K562 (cell line): ENCODE data around the gene PTPN14. TPM values are rescaled to one million over a fixed set of nuclear protein-coding genes. Genes with fewer than 3 reads are reported as not detected.

ENCODE experiments used
- ATAC-seq: fragments of 200-7000 bp; cut with Tn5 transposase; 3 replicates; pipeline ENCODE4 v1.9.1; 2020; ENCODE audit warnings: moderate library complexity
- BruUV-seq: library from RNA; stranded (reverse); fragments of 400-500 nt; replicated peaks from 2 replicates; lab custom pipeline; 2021; lab: Mats Ljungman, UMichigan
- CTCF ChIA-PET: fragments of 300-600 bp; formaldehyde crosslinking; extraction: SDS; loops from one replicate; lab custom pipeline; 2021; ENCODE audit warnings: low intra/inter-chr PET ratio; lab: Yijun Ruan, JAX
- POLR2A ChIA-PET: fragments of 300-600, 350-650 bp; sonication (Branson Sonifier 250); formaldehyde crosslinking; extraction: SDS; loops from one replicate; lab custom pipeline; 2021; ENCODE audit warnings: antibody characterized with exemption, inconsistent platforms; lab: Yijun Ruan, JAX
- DNase-seq, 4 experiments: peaks; one replicate each; pipeline versions ENCODE4 v3.0.0 to v3.0.0-alpha.2; 2011 to 2018; ENCODE audit warnings: low spot score in 3 of 4, mixed read lengths in 3 of 4; ENCODE audit errors: extremely low read depth in 1 of 4
- FAIRE-seq: peaks from 2 replicates; lab custom pipeline; 2011; peaks lifted over from hg19 to GRCh38; lab: Jason Lieb, UNC
- H2AFZ ChIP-seq: 2 replicates; pipeline ENCODE4 v1.6.0; 2011; ENCODE audit warnings: low read depth, low read length, control low read depth, inconsistent platforms
- H3K27ac ChIP-seq: fragments of 200-600 bp; 3 replicates; pipeline ENCODE4 v1.8.0; 2011; ENCODE audit warnings: low read depth, mild to moderate bottlenecking, control low read depth, inconsistent platforms, low read length, moderate library complexity, mixed read lengths; ENCODE audit errors: extremely low read depth
- H3K27me3 ChIP-seq, 2 experiments: fragments of 300-600 bp in 1 of 2; 2 replicates in 1 of 2; 3 replicates in 1 of 2; pipeline versions ENCODE4 v1.6.0 to v1.8.0; 2011; ENCODE audit warnings: inconsistent platforms in 2 of 2, low read length in 2 of 2, mild to moderate bottlenecking in 1 of 2, mixed read lengths in 1 of 2, moderate library complexity in 1 of 2; ENCODE audit not compliant: control insufficient read depth in 2 of 2, insufficient read depth in 2 of 2
- H3K36me3 ChIP-seq: fragments of 300-600 bp; 3 replicates; pipeline ENCODE4 v1.8.0; 2011; ENCODE audit warnings: mild to moderate bottlenecking, low read length, inconsistent platforms; ENCODE audit not compliant: control insufficient read depth, insufficient read depth
- H3K4me1 ChIP-seq, 2 experiments: fragments of 200-600 bp in 1 of 2; replicated peaks in 1 of 2; 2 replicates in 1 of 2; 3 replicates in 1 of 2; pipeline versions ENCODE4 v1.5.1 to v1.8.0; 2011; ENCODE audit warnings: inconsistent platforms in 2 of 2, low read length in 2 of 2, mild to moderate bottlenecking in 1 of 2, mixed read lengths in 1 of 2, moderate library complexity in 1 of 2; ENCODE audit not compliant: control insufficient read depth in 2 of 2, insufficient read depth in 2 of 2
- H3K4me2 ChIP-seq: 2 replicates; pipeline ENCODE4 v1.6.1; 2011; ENCODE audit warnings: low read length, control low read depth, inconsistent platforms, mixed read lengths; ENCODE audit not compliant: insufficient read depth
- H3K4me3 ChIP-seq: fragments of 200-600 bp; sonication (generic), shearing (Covaris generic); 2 replicates; pipeline ENCODE4 v1.5.1; 2016; ENCODE audit warnings: control low read depth, inconsistent platforms
- H3K79me2 ChIP-seq: fragments of 200-600 bp; 3 replicates; pipeline ENCODE4 v1.8.0; 2011; ENCODE audit warnings: low read length, inconsistent platforms; ENCODE audit not compliant: control insufficient read depth, insufficient read depth
- H3K9ac ChIP-seq, 2 experiments: 2 replicates each; pipeline versions ENCODE4 v1.6.0 to v1.6.1; 2011; ENCODE audit warnings: low read depth in 2 of 2, low read length in 2 of 2, control low read depth in 1 of 2, inconsistent platforms in 1 of 2, mild to moderate bottlenecking in 1 of 2, mixed read lengths in 1 of 2; ENCODE audit not compliant: insufficient read depth in 1 of 2
- H3K9me1 ChIP-seq: one replicate; pipeline ENCODE4 v1.6.0; 2011; ENCODE audit warnings: inconsistent platforms, mild to moderate bottlenecking, low read length, moderate library complexity; ENCODE audit not compliant: control insufficient read depth, insufficient read depth
- H3K9me3 ChIP-seq: replicated peaks from 2 replicates; pipeline ENCODE4 v1.5.1; 2011; ENCODE audit warnings: low read depth, low read length, inconsistent platforms; ENCODE audit not compliant: control insufficient read depth, insufficient read depth
- H4K20me1 ChIP-seq: replicated peaks from 2 replicates; pipeline ENCODE4 v1.6.1; 2011; ENCODE audit warnings: low read length, inconsistent platforms, mixed read lengths; ENCODE audit not compliant: control insufficient read depth, insufficient read depth
- CAMTA2 ChIP-seq: fragments of 250-450 bp; sonication (Bioruptor Pico); conservative IDR thresholded peaks from 2 replicates; pipeline ENCODE4 v1.5.1; 2022
- DACH1 ChIP-seq: fragments of 450-650 bp; IDR thresholded peaks from 2 replicates; pipeline ENCODE4 v1.6.1; 2018; ENCODE audit not compliant: partially characterized antibody
- MEIS2 ChIP-seq: fragments of 450-650 bp; IDR thresholded peaks from 2 replicates; pipeline ENCODE4 v1.6.1; 2014; ENCODE audit warnings: mild to moderate bottlenecking; ENCODE audit not compliant: partially characterized antibody
- RBM15 ChIP-seq: fragments of 200-400 bp; formaldehyde crosslinking; IDR thresholded peaks from 2 replicates; pipeline ENCODE4 v1.6.1; 2018; ENCODE audit warnings: mild to moderate bottlenecking, low read length, moderate library complexity; ENCODE audit not compliant: insufficient read depth
- RHOXF2B ChIP-seq: fragments of 250-450 bp; sonication (Bioruptor Pico); conservative IDR thresholded peaks from 2 replicates; pipeline ENCODE4 v1.5.1; 2021
- SREBF2 ChIP-seq: sonication (generic); formaldehyde crosslinking; IDR thresholded peaks from 2 replicates; pipeline ENCODE4 v1.4.0; 2020; ENCODE audit warnings: mild to moderate bottlenecking, missing genetic modification reagents
- SRSF9 ChIP-seq: fragments of 200-400 bp; formaldehyde crosslinking; IDR thresholded peaks from 2 replicates; pipeline ENCODE4 v1.6.1; 2017; ENCODE audit warnings: low read depth, low read length, borderline replicate concordance
- ZBTB2 ChIP-seq: fragments of 450-650 bp; IDR thresholded peaks from 2 replicates; pipeline ENCODE4 v1.6.1; 2016; ENCODE audit warnings: antibody characterized with exemption
- ZZZ3 ChIP-seq: fragments of 450-650 bp; IDR thresholded peaks from 2 replicates; pipeline ENCODE4 v1.6.1; 2016; ENCODE audit warnings: antibody characterized with exemption, mild to moderate bottlenecking, moderate library complexity
- WGBS: fragments of 100-300 bp; shearing (Covaris generic); methylation state at CpG from one replicate; pipeline ENCODE4 v1.1.6; 2016; ENCODE audit warnings: low coverage, mixed read lengths; ENCODE audit not compliant: insufficient coverage; ENCODE audit errors: missing lambda C conversion rate; 5-methylcytosine and 5-hydroxymethylcytosine counted together
- in situ Hi-C: fragments of 300-500 bp; cut with MboI; formaldehyde crosslinking; loops from 4 replicates; pipeline ENCODE4 v1.15.0; 2018; ENCODE audit warnings: inconsistent platforms, mixed read lengths
- intact Hi-C: fragments of 100-400 bp; cut with micrococcal nuclease; formaldehyde crosslinking; loops from 2 replicates; pipeline ENCODE4 v1.14.2; 2022
- polyA plus RNA-seq, 8 experiments: library from polyadenylated mRNA; depleted of rRNA in 4 of 8; stranded (reverse) in 5 of 8; unstranded in 3 of 8; fragments of >200 nt; fragmentation: Nextera tagmentation in 2 of 8; fragmentation: Illumina TruSeq in 1 of 8; extraction: Ambion mirVana in 2 of 8; extraction: Trizol in 1 of 8; gene quantifications; 2 replicates each; pipeline versions ENCODE4 v1.2.1 to v1.2.3, GENCODE V29; 2011 to 2014; ENCODE audit warnings: inconsistent platforms in 1 of 8, missing spikeins in 1 of 8
- total RNA-seq, 7 experiments: library from RNA; depleted of rRNA in 6 of 7; stranded (reverse); fragments of >200 nt in 6 of 7; fragmentation: Illumina TruSeq in 2 of 7; extraction: Trizol in 2 of 7; gene quantifications; 2 replicates each; pipeline versions ENCODE4 v1.2.1 to v1.2.3, GENCODE V29; 2011 to 2021; ENCODE audit warnings: low replicate concordance in 1 of 7
- TF ChIP-seq, protein P1 (sequence below): IDR thresholded peaks from 2 replicates; pipeline ENCODE4 v1.6.1; 2011; ENCODE audit not compliant: insufficient read length; ENCODE audit errors: extremely low read depth
- TF ChIP-seq, protein P2 (sequence below): sonication (generic); formaldehyde crosslinking; IDR thresholded peaks from 2 replicates; pipeline ENCODE4 v1.9.0; 2022; ENCODE audit warnings: mild to moderate bottlenecking, missing genetic modification reagents

The PTPN14 gene
- total and polyA plus RNA-seq, 9 of the 15 experiments (the other 6 are each of a cell fraction or from before 2014, with no cell fraction given): 0.01 to 0.29 (median 0.04) TPM; not detected in 6

GRCh38 chr1:214569357-214570004 is 18.1 kb upstream of the PTPN14 start:
- ChIA-PET CTCF (no interaction called here), POLR2A (interaction anchor here (1.7 kb wide), 1 partner anchor 16 kb away, joined by 3 read pairs; no protein-coding TSS in a partner anchor)
- H3K9ac ChIP-seq: no peak overlapping the region
- 0% methylated on average over 2 of the region's 2 CpGs for WGBS
- H3K4me3 ChIP-seq: no peak overlapping the region
- no peak overlapping the region for H2AFZ ChIP-seq
- H4K20me1 ChIP-seq: no peaks in the 10 kb centered on the region
- H3K9me3 ChIP-seq: no peaks in the 10 kb centered on the region
- no peaks in the 10 kb centered on the region for H3K79me2 ChIP-seq
- H3K9me1 ChIP-seq: no peaks in the 10 kb centered on the region
- DNase-seq (no peak), ATAC-seq (no peak)
- H3K4me2 ChIP-seq: no peak overlapping the region
- intact Hi-C loops: no loop called here
- peak; percentile 72 for TF ChIP-seq DACH1
- TF ChIP-seq RHOXF2B: no peak
- TF ChIP-seq, all 486 proteins: peak for 1
- Histone ChIP-seq H3K4me1 (no peaks in the 10 kb centered on the region), H3K27ac (no peak overlapping the region), H3K36me3 (no peaks in the 10 kb centered on the region), H3K27me3 (no peaks in the 10 kb centered on the region)
- no peak for FAIRE-seq
- no TSS peak for BruUV-seq
- in situ Hi-C loops: no loop called here

- WGBS: 0% methylated on average over 4 of the region's 4 CpGs
- intact Hi-C loops: no loop called here
- Histone ChIP-seq H3K9me3 (no peaks in the 10 kb centered on the region), H3K9ac (no peak overlapping the region), H3K27ac (no peak overlapping the region), H3K27me3 (no peaks in the 10 kb centered on the region), H4K20me1 (no peaks in the 10 kb centered on the region), H3K79me2 (no peaks in the 10 kb centered on the region), H3K36me3 (no peaks in the 10 kb centered on the region), H3K9me1 (no peaks in the 10 kb centered on the region), H3K4me1 (no peaks in the 10 kb centered on the region), H3K4me3 (no peak overlapping the region), H2AFZ (no peak overlapping the region), H3K4me2 (no peak overlapping the region)
- POLR2A ChIA-PET: interaction anchor here (1.2 to 1.7 kb wide), 2 partner anchors 12 to 14 kb away, joined by 3 to 4 read pairs; no protein-coding TSS in a partner anchor
- BruUV-seq: no TSS peak
- CTCF ChIA-PET: no interaction called here
- FAIRE-seq (no peak), DNase-seq (no peak), ATAC-seq (no peak)
- in situ Hi-C loops: no loop called here
- TF ChIP-seq SRSF9 (no peak), MEIS2 (no peak), ZBTB2 (no peak), SREBF2 (CRISPR knock-in tag) (no peak), RBM15 (no peak), ZZZ3 (no peak), CAMTA2 (no peak)
- TF ChIP-seq, protein P1, sequence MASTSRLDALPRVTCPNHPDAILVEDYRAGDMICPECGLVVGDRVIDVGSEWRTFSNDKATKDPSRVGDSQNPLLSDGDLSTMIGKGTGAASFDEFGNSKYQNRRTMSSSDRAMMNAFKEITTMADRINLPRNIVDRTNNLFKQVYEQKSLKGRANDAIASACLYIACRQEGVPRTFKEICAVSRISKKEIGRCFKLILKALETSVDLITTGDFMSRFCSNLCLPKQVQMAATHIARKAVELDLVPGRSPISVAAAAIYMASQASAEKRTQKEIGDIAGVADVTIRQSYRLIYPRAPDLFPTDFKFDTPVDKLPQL: no peak
- TF ChIP-seq, protein P2, sequence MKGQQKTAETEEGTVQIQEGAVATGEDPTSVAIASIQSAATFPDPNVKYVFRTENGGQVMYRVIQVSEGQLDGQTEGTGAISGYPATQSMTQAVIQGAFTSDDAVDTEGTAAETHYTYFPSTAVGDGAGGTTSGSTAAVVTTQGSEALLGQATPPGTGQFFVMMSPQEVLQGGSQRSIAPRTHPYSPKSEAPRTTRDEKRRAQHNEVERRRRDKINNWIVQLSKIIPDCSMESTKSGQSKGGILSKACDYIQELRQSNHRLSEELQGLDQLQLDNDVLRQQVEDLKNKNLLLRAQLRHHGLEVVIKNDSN (CRISPR knock-in tag): no peak
These were observed 16.9 kb upstream of the PTPN14 start for GRCh38 chr1:214568328-214568727.
